Stimulated activated memory B cell treated with anti-CD40 and anti-IgM and Interleukin-4, amounts not matched to agents 10 μg/mL and 1 μg/mL and 100 μg/mL, for 72 hours (primary cell): ENCODE measurements around the gene IGDCC3.
A peak's percentile ranks its signal among the peaks of the same experiment; 100 is the strongest.

ENCODE experiments used
- ATAC-seq: fragments of 150-1000 bp; cut with Tn5 transposase; 2 replicates; pipeline ENCODE4 v1.10.0; 2021
- H3K27ac Mint-ChIP-seq: one replicate; pipeline ENCODE4 v1.8.0; 2022; ENCODE audit warnings: mild to moderate bottlenecking, mixed read lengths
- H3K27me3 Mint-ChIP-seq: one replicate; pipeline ENCODE4 v1.8.0; 2022; ENCODE audit warnings: mixed read lengths
- H3K36me3 Mint-ChIP-seq: one replicate; pipeline ENCODE4 v1.8.0; 2022; ENCODE audit warnings: mixed read lengths
- H3K4me1 Mint-ChIP-seq: one replicate; pipeline ENCODE4 v1.8.0; 2022; ENCODE audit warnings: mixed read lengths
- H3K4me3 Mint-ChIP-seq: one replicate; pipeline ENCODE4 v1.8.0; 2022; ENCODE audit warnings: mild to moderate bottlenecking, moderate library complexity, mixed read lengths
- H3K9me3 Mint-ChIP-seq: one replicate; pipeline ENCODE4 v1.8.0; 2022; ENCODE audit warnings: mixed read lengths

The IGDCC3 gene

GRCh38 chr15:65336493-65337435, 41.0 kb downstream of the IGDCC3 start:
- Mint-ChIP-seq H3K27me3 (peaks cover 87% of the 10 kb centered on the region), H3K4me1 (peaks cover 51% of the 10 kb centered on the region), H3K36me3 (no peaks in the 10 kb centered on the region), H3K27ac (no peak overlapping the region), H3K4me3 (peak overlapping the region; percentile 4), H3K9me3 (no peaks in the 10 kb centered on the region)
- peak; percentile 73 for ATAC-seq

GRCh38 chr15:65335278-65336055, 42.3 kb downstream of the IGDCC3 start:
- Mint-ChIP-seq H3K4me3 (no peak overlapping the region), H3K27ac (no peak overlapping the region), H3K9me3 (no peaks in the 10 kb centered on the region), H3K27me3 (peaks cover 91% of the 10 kb centered on the region), H3K36me3 (no peaks in the 10 kb centered on the region), H3K4me1 (peaks cover 58% of the 10 kb centered on the region)
- no peak for ATAC-seq

GRCh38 chr15:65334586-65335231, 43.1 kb downstream of the IGDCC3 start:
- H3K9me3 Mint-ChIP-seq = no peaks in the 10 kb centered on the region
- no peak overlapping the region for H3K4me3 Mint-ChIP-seq
- no peak for ATAC-seq
- peaks cover 91% of the 10 kb centered on the region for H3K27me3 Mint-ChIP-seq
- H3K27ac Mint-ChIP-seq = no peak overlapping the region
- H3K36me3 Mint-ChIP-seq = no peaks in the 10 kb centered on the region
- peaks cover 54% of the 10 kb centered on the region for H3K4me1 Mint-ChIP-seq

- ATAC-seq = no peak
- Mint-ChIP-seq H3K9me3 (no peaks in the 10 kb centered on the region), H3K36me3 (no peaks in the 10 kb centered on the region), H3K27me3 (peaks cover 83% of the 10 kb centered on the region), H3K4me3 (no peak overlapping the region), H3K4me1 (peaks cover 46% of the 10 kb centered on the region), H3K27ac (no peak overlapping the region)
These were observed 43.9 kb downstream of the IGDCC3 start for GRCh38 chr15:65333856-65334255.

- Mint-ChIP-seq H3K36me3 (no peaks in the 10 kb centered on the region), H3K4me1 (peaks cover 40% of the 10 kb centered on the region), H3K27me3 (peaks cover 77% of the 10 kb centered on the region), H3K4me3 (no peak overlapping the region), H3K9me3 (no peaks in the 10 kb centered on the region), H3K27ac (no peak overlapping the region)
- ATAC-seq = peak; percentile 2
These were observed 44.5 kb downstream of the IGDCC3 start for GRCh38 chr15:65333148-65333820.

GRCh38 chr15:65332391-65333147, 45.2 kb downstream of the IGDCC3 start:
- Mint-ChIP-seq H3K27ac (no peak overlapping the region), H3K27me3 (peaks cover 76% of the 10 kb centered on the region), H3K4me3 (no peak overlapping the region), H3K36me3 (no peaks in the 10 kb centered on the region), H3K9me3 (no peaks in the 10 kb centered on the region), H3K4me1 (peaks cover 33% of the 10 kb centered on the region)
- ATAC-seq = no peak

GRCh38 chr15:65331811-65332210, 46.0 kb downstream of the IGDCC3 start:
- no peak overlapping the region for H3K27ac Mint-ChIP-seq
- H3K9me3 Mint-ChIP-seq = no peaks in the 10 kb centered on the region
- peaks cover 70% of the 10 kb centered on the region for H3K27me3 Mint-ChIP-seq

GRCh38 chr15:65330934-65331645, 46.7 kb downstream of the IGDCC3 start:
- H3K27me3 Mint-ChIP-seq = peaks cover 63% of the 10 kb centered on the region

More at GRCh38 chr15:65331811-65332210, 46.0 kb downstream of the IGDCC3 start:
- H3K36me3 Mint-ChIP-seq = no peaks in the 10 kb centered on the region
- peaks cover 25% of the 10 kb centered on the region for H3K4me1 Mint-ChIP-seq
- ATAC-seq = no peak
- no peak overlapping the region for H3K4me3 Mint-ChIP-seq

GRCh38 chr15:65329984-65330735, 47.6 kb downstream of the IGDCC3 start:
- ATAC-seq = no peak
- H3K27me3 Mint-ChIP-seq = peaks cover 54% of the 10 kb centered on the region
- no peak overlapping the region for H3K27ac Mint-ChIP-seq
- H3K9me3 Mint-ChIP-seq = no peaks in the 10 kb centered on the region
- H3K4me1 Mint-ChIP-seq = peaks cover 18% of the 10 kb centered on the region
- H3K36me3 Mint-ChIP-seq = no peaks in the 10 kb centered on the region
- H3K4me3 Mint-ChIP-seq = no peak overlapping the region

More at GRCh38 chr15:65330934-65331645, 46.7 kb downstream of the IGDCC3 start:
- no peak overlapping the region for H3K27ac Mint-ChIP-seq
- H3K36me3 Mint-ChIP-seq = no peaks in the 10 kb centered on the region
- H3K4me3 Mint-ChIP-seq = no peak overlapping the region
- ATAC-seq = no peak
- peaks cover 18% of the 10 kb centered on the region for H3K4me1 Mint-ChIP-seq
- H3K9me3 Mint-ChIP-seq = no peaks in the 10 kb centered on the region

- Mint-ChIP-seq H3K9me3 (no peaks in the 10 kb centered on the region), H3K4me1 (peaks cover 13% of the 10 kb centered on the region), H3K36me3 (no peaks in the 10 kb centered on the region), H3K27ac (no peak overlapping the region), H3K27me3 (peaks cover 46% of the 10 kb centered on the region), H3K4me3 (no peak overlapping the region)
- no peak for ATAC-seq
These were observed 48.4 kb downstream of the IGDCC3 start for GRCh38 chr15:65329288-65329983.

- H3K36me3 Mint-ChIP-seq = no peaks in the 10 kb centered on the region
- no peak for ATAC-seq
- peaks cover 7% of the 10 kb centered on the region for H3K4me1 Mint-ChIP-seq
- no peak overlapping the region for H3K4me3 Mint-ChIP-seq
- H3K9me3 Mint-ChIP-seq = no peaks in the 10 kb centered on the region
- peaks cover 39% of the 10 kb centered on the region for H3K27me3 Mint-ChIP-seq
- H3K27ac Mint-ChIP-seq = no peak overlapping the region
These were observed 49.1 kb downstream of the IGDCC3 start for GRCh38 chr15:65328506-65329287.
